OCI-LY3 (cell line): ENCODE data around the gene MYRF.

Experiments used
- H2AFZ ChIP-seq: fragments of 200-600, 300-600 bp; shearing (Covaris generic); 2 replicates; pipeline ENCODE4 v1.6.0; 2014; ENCODE audit warnings: antibody characterized with exemption, low read depth, low read length
- H3K27ac ChIP-seq: fragments of 200-600, 300-600 bp; sonication (generic); 2 replicates; pipeline ENCODE4 v1.5.1; 2014; ENCODE audit warnings: mild to moderate bottlenecking, low read length, moderate library complexity, mixed read lengths
- H3K27me3 ChIP-seq: fragments of 200-600, 300-600 bp; sonication (generic); 2 replicates; pipeline ENCODE4 v1.6.1; 2014; ENCODE audit warnings: low read depth, low read length, mixed read lengths
- H3K36me3 ChIP-seq: fragments of 200-600, 300-600 bp; sonication (generic); replicated peaks from 2 replicates; pipeline ENCODE3; 2014; ENCODE audit warnings: low read depth, low read length, mixed read lengths
- H3K4me1 ChIP-seq: fragments of 300-600, 200-600 bp; sonication (generic); 2 replicates; pipeline ENCODE4 v1.6.1; 2014; ENCODE audit warnings: low read length, mixed read lengths
- H3K4me2 ChIP-seq: fragments of 200-600, 300-600 bp; sonication (generic); 2 replicates; pipeline ENCODE4 v1.6.1; 2014; ENCODE audit warnings: low read length, mixed read lengths
- H3K4me3 ChIP-seq: fragments of 300-600, 200-600 bp; sonication (generic); 2 replicates; pipeline ENCODE4 v1.5.1; 2014; ENCODE audit warnings: antibody characterized with exemption, mild to moderate bottlenecking, low read length, moderate library complexity
- H3K79me2 ChIP-seq: fragments of 300-600, 200-600 bp; shearing (Covaris generic); 2 replicates; pipeline ENCODE4 v1.6.1; 2014; ENCODE audit warnings: mild to moderate bottlenecking, low read length, mixed read lengths
- H3K9ac ChIP-seq: fragments of 300-600, 200-600 bp; shearing (Covaris generic); 2 replicates; pipeline ENCODE4 v1.6.0; 2014; ENCODE audit warnings: mild to moderate bottlenecking, low read length, moderate library complexity
- H3K9me3 ChIP-seq: fragments of 200-600, 300-600 bp; shearing (Covaris generic); 2 replicates; pipeline ENCODE4 v1.6.1; 2014; ENCODE audit warnings: low read length, mixed read lengths; ENCODE audit not compliant: insufficient read depth
- H4K20me1 ChIP-seq: fragments of 200-600, 300-600 bp; sonication (generic); 2 replicates; pipeline ENCODE4 v1.6.1; 2016; ENCODE audit warnings: low read length, mixed read lengths; ENCODE audit not compliant: insufficient read depth
- EZH2phosphoT487 ChIP-seq: fragments of 200-600 bp; shearing (Covaris generic); IDR thresholded peaks from 2 replicates; pipeline ENCODE4 v1.6.1; 2018; ENCODE audit warnings: antibody characterized with exemption, mixed run types, low read depth
- TF ChIP-seq, protein P1 (sequence below): fragments of 200-600, 300-600 bp; sonication (generic); IDR thresholded peaks from 2 replicates; pipeline ENCODE4 v1.5.1; 2014; ENCODE audit warnings: antibody characterized with exemption, low read length, low read depth

MYRF gene

DNA sequence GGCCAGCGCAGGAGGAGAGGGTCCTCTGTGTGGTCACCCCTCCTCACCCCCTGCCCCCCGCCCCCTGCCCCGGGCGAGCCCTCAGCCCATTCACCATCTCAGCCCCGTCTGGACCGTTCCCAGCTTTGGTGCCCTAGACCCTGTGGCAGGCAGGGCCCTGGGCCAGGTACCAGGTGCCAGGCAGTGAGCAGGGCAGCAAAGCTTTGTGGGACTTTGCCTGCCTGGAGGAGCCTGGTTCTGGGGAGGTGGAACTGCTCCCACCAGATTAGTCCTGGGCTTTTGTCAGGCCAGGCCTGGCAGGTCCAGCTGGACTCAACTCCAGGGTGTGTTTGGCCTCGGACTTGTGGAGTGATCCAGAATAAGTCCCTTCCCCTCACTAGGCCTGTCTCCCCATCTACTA lies 13.7 kb upstream of the MYRF start:
- no peaks in the 10 kb centered on the region for H3K9me3 ChIP-seq
- no peak overlapping the region for H3K9ac ChIP-seq
- no peaks in the 10 kb centered on the region for H4K20me1 ChIP-seq
- H3K27me3 ChIP-seq, result peaks cover 16% of the 10 kb centered on the region
- no peak overlapping the region for H2AFZ ChIP-seq
- no peak overlapping the region for H3K4me2 ChIP-seq
- H3K4me3 ChIP-seq, result no peak overlapping the region
- H3K36me3 ChIP-seq, result no peaks in the 10 kb centered on the region
- no peak for TF ChIP-seq EZH2phosphoT487
- TF ChIP-seq, protein P1, sequence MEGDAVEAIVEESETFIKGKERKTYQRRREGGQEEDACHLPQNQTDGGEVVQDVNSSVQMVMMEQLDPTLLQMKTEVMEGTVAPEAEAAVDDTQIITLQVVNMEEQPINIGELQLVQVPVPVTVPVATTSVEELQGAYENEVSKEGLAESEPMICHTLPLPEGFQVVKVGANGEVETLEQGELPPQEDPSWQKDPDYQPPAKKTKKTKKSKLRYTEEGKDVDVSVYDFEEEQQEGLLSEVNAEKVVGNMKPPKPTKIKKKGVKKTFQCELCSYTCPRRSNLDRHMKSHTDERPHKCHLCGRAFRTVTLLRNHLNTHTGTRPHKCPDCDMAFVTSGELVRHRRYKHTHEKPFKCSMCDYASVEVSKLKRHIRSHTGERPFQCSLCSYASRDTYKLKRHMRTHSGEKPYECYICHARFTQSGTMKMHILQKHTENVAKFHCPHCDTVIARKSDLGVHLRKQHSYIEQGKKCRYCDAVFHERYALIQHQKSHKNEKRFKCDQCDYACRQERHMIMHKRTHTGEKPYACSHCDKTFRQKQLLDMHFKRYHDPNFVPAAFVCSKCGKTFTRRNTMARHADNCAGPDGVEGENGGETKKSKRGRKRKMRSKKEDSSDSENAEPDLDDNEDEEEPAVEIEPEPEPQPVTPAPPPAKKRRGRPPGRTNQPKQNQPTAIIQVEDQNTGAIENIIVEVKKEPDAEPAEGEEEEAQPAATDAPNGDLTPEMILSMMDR, result no peak
- no peak overlapping the region for H3K27ac ChIP-seq
- no peaks in the 10 kb centered on the region for H3K4me1 ChIP-seq
- no peaks in the 10 kb centered on the region for H3K79me2 ChIP-seq

GRCh38 chr11:61739413-61739812 lies 13.0 kb upstream of the MYRF start:
- Histone ChIP-seq H3K4me2 (no peak overlapping the region), H3K4me1 (no peaks in the 10 kb centered on the region), H3K36me3 (no peaks in the 10 kb centered on the region), H3K4me3 (no peak overlapping the region), H3K79me2 (no peaks in the 10 kb centered on the region), H4K20me1 (no peaks in the 10 kb centered on the region), H3K9ac (no peak overlapping the region), H3K27ac (no peak overlapping the region), H2AFZ (no peak overlapping the region), H3K9me3 (no peaks in the 10 kb centered on the region), H3K27me3 (peaks cover 16% of the 10 kb centered on the region)
- TF ChIP-seq, protein P1, result no peak
- no peak for TF ChIP-seq EZH2phosphoT487

DNA sequence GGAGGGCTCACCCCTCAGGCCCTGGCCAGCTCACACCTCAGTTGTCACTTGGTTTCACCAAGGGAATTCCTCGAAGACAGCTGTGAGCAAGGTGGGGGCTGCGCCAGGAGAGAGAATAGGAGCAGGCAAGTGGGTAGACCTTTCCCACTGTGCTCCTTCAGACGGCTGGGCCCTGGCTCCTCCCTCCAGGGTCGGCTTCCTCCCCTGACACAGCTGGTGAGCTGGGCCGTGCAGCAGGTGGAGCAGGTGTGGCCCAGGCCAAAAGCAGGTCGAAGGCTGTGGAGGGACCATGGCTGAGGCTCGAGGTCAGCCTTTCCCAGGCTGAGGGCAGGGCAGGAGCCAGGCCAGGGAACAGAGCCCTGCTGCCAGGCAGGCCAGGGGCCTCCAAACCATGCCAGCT lies 12.5 kb upstream of the MYRF start:
- Histone ChIP-seq H3K27ac (no peak overlapping the region), H3K36me3 (no peaks in the 10 kb centered on the region), H2AFZ (no peak overlapping the region), H3K4me1 (no peaks in the 10 kb centered on the region), H3K9me3 (no peaks in the 10 kb centered on the region), H3K4me2 (no peak overlapping the region), H3K27me3 (peaks cover 16% of the 10 kb centered on the region), H3K79me2 (no peaks in the 10 kb centered on the region), H3K9ac (no peak overlapping the region), H4K20me1 (no peaks in the 10 kb centered on the region), H3K4me3 (no peak overlapping the region)
- TF ChIP-seq, protein P1, result no peak

GRCh38 chr11:61742391-61742790 lies 10.0 kb upstream of the MYRF start:
- TF ChIP-seq EZH2phosphoT487, result no peak
- TF ChIP-seq, protein P1, result no peak
- Histone ChIP-seq H3K79me2 (no peaks in the 10 kb centered on the region), H3K27me3 (no peaks in the 10 kb centered on the region), H3K4me3 (no peak overlapping the region), H4K20me1 (no peaks in the 10 kb centered on the region), H3K9ac (no peak overlapping the region), H2AFZ (no peak overlapping the region), H3K36me3 (no peaks in the 10 kb centered on the region), H3K27ac (no peak overlapping the region), H3K9me3 (no peaks in the 10 kb centered on the region), H3K4me2 (no peak overlapping the region), H3K4me1 (no peaks in the 10 kb centered on the region)
